ENCODE measurements around the gene GALNT10.

Gene GALNT10

GRCh38 chr5:154411338-154411737 lies 220.8 kb downstream of the GALNT10 start:
- no peak for FAIRE-seq

- FAIRE-seq = no peak
Measured at GRCh38 chr5:154412316-154412715, 221.8 kb downstream of the GALNT10 start.

- FAIRE-seq = no peak
Measured at GRCh38 chr5:154412925-154413324, 222.4 kb downstream of the GALNT10 start.

- no peak for FAIRE-seq
Measured at GRCh38 chr5:154415114-154415513, 224.6 kb downstream of the GALNT10 start.

GRCh38 chr5:154418344-154418820 lies 227.8 kb downstream of the GALNT10 start:
- FAIRE-seq = no peak

GRCh38 chr5:154419236-154419635 lies 228.7 kb downstream of the GALNT10 start:
- FAIRE-seq = no peak

GRCh38 chr5:154421868-154422267 lies 231.3 kb downstream of the GALNT10 start:
- no peak for FAIRE-seq

- no peak for FAIRE-seq
Measured at GRCh38 chr5:154422298-154422697, 231.8 kb downstream of the GALNT10 start.

GRCh38 chr5:154428208-154428607 lies 237.7 kb downstream of the GALNT10 start:
- no peak for FAIRE-seq

GRCh38 chr5:154429341-154429740 lies 238.8 kb downstream of the GALNT10 start:
- FAIRE-seq = no peak

- FAIRE-seq = no peak
Measured at GRCh38 chr5:154430466-154430865, 239.9 kb downstream of the GALNT10 start.

GRCh38 chr5:154430961-154431630 lies 240.6 kb downstream of the GALNT10 start:
- FAIRE-seq = no peak

GRCh38 chr5:154435226-154435625 lies 244.7 kb downstream of the GALNT10 start:
- FAIRE-seq = no peak

GRCh38 chr5:154437281-154437965 lies 246.9 kb downstream of the GALNT10 start:
- FAIRE-seq = no peak

- no peak for FAIRE-seq
Measured at GRCh38 chr5:154440540-154440939, 250.0 kb downstream of the GALNT10 start.

GRCh38 chr5:154442801-154443200 lies 252.3 kb downstream of the GALNT10 start:
- FAIRE-seq = no peak

- no peak for FAIRE-seq
Measured at GRCh38 chr5:154444556-154445421, 254.3 kb downstream of the GALNT10 start.

- peak; percentile 57 for FAIRE-seq
Measured at GRCh38 chr5:154445422-154446194, 255.1 kb downstream of the GALNT10 start, which contains the start of gene SAP30L. TSS of gene SAP30L (plus strand) at chr5:154445997. CDS start at chr5:154446605, 608 bp downstream.

GRCh38 chr5:154446195-154447088 lies 255.9 kb downstream of the GALNT10 start:
- no peak for FAIRE-seq

- no peak for FAIRE-seq
Measured at GRCh38 chr5:154447089-154447725, 256.7 kb downstream of the GALNT10 start.

GRCh38 chr5:154449786-154450185 lies 259.3 kb downstream of the GALNT10 start:
- FAIRE-seq = no peak
